HUES48 (cell line): ENCODE measurements around the gene CMTM7.

Experiments
- H3K27ac ChIP-seq: one replicate; pipeline ENCODE4 v1.7.0; 2013; ENCODE audit warnings: low read depth, low read length, inconsistent platforms
- H3K27me3 ChIP-seq: 2 replicates; pipeline ENCODE4 v1.6.1; 2013; ENCODE audit warnings: mild to moderate bottlenecking, low read length; ENCODE audit not compliant: control insufficient read depth, insufficient read depth
- H3K36me3 ChIP-seq: 2 replicates; pipeline ENCODE4 v1.6.1; 2013; ENCODE audit warnings: low read length; ENCODE audit not compliant: control insufficient read depth, insufficient read depth
- H3K4me1 ChIP-seq: 2 replicates; pipeline ENCODE4 v1.6.1; 2013; ENCODE audit warnings: mild to moderate bottlenecking, low read length; ENCODE audit not compliant: control insufficient read depth, insufficient read depth
- H3K4me3 ChIP-seq: 2 replicates; pipeline ENCODE4 v1.5.1; 2013; ENCODE audit warnings: mild to moderate bottlenecking, low read depth, low read length
- H3K9ac ChIP-seq: 2 replicates; pipeline ENCODE4 v1.6.1; 2013; ENCODE audit warnings: mild to moderate bottlenecking, low read depth, low read length, moderate library complexity
- H3K9me3 ChIP-seq: 2 replicates; pipeline ENCODE4 v1.6.1; 2013; ENCODE audit warnings: low read length; ENCODE audit not compliant: control insufficient read depth, insufficient read depth

The CMTM7 gene

GRCh38 chr3:32443478-32443877 lies 51.8 kb downstream of the CMTM7 start:
- Histone ChIP-seq H3K27me3 (no peaks in the 10 kb centered on the region), H3K36me3 (0 out of 2 replicates have a peak, but pooled peaks cover 5% of the 10 kb centered on the region), H3K27ac (no peak overlapping the region), H3K9ac (no peak overlapping the region), H3K4me3 (no peak overlapping the region), H3K9me3 (no peaks in the 10 kb centered on the region), H3K4me1 (peaks cover 13% of the 10 kb centered on the region)

DNA sequence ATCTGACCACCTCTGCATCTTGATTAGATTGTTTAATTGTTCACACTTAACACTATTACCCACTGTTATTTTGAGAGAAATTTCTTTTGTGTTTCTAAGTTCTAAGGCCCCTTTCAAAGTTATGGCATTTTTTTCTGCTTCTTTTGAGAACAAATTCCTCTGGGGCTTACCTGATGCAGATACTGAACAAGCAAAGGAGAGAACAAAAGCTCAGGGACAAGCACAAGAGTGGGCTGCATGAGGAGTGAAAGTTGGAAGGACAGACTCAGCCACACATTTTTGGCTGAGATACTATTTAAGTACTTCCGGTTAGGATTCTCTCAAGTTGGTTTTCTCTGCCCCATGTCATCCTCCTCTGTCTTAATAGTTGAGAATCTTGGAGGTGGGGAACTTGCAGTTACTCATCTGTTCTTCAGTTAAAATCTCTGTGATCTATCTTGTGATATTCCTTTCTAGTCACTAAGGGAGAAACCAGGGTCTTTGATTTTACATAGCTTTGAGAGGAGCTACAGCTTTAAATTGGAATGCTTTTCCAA lies 56.3 kb downstream of the CMTM7 start:
- Histone ChIP-seq H3K27me3 (no peaks in the 10 kb centered on the region), H3K27ac (peak overlapping the region; percentile 48), H3K9me3 (no peaks in the 10 kb centered on the region), H3K36me3 (peaks cover 5% of the 10 kb centered on the region), H3K4me3 (no peak overlapping the region), H3K9ac (no peak overlapping the region), H3K4me1 (peaks cover 18% of the 10 kb centered on the region)

DNA sequence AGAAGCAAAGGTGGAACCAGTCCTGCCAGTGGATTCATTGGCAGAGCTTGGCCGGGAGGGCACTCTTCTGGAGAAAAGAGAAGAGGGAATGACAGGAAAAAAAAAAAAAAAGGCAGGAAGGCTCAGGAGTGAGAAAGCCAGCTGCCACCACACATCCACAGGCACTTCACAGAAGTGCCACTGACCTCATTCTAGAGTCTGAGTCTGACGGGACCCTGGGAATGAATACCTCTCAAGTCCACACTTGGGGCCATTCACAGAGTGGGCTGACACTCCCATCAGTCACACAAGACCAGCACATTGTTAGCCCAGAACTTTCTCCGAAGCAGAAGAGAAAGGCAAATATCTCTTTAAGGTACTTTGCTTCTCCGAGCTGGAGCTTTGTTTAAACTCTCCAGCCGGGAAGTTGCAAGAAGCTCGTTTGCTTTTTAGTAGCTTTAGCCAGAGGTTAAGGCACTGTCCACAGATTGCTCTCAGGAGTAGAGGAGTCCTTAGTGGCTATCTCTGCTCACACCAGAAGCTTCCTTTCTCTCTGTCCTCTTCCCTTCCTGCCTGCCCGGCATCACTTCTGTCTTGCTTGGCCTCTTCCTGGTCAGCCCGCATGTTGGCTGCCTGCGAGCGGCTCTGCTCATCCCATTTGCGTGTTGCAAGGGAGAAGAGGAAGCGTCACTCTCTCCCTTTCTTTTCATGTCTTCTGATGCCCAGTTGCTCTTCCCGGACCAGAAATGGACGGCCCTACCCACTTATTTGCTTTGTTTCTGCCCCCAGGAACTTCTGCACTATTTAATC lies 57.2 kb downstream of the CMTM7 start:
- peaks cover 5% of the 10 kb centered on the region for H3K36me3 ChIP-seq
- H3K4me1 ChIP-seq = peaks cover 18% of the 10 kb centered on the region
- H3K27me3 ChIP-seq = no peaks in the 10 kb centered on the region
- H3K4me3 ChIP-seq = no peak overlapping the region
- H3K27ac ChIP-seq = no peak overlapping the region
- no peaks in the 10 kb centered on the region for H3K9me3 ChIP-seq
- no peak overlapping the region for H3K9ac ChIP-seq

DNA sequence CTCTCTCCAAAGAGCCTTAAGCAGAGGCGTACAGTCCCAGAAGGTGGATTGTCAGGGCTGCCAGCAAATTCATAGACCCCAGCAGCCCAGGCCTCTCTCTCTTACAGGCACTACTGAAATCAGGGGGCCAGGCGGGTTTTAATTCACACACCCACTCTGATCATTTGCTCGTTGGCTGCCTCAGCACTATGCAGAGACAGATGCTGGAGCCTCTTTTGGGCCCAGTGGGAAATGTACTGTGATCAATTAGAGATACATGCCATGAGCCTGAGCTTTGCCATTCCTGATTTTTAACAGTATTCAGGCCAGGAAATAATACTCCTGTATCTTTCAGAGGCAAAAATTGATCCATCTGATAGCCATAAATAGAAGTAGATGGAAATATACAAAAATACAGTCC lies 58.0 kb downstream of the CMTM7 start:
- Histone ChIP-seq H3K4me3 (no peak overlapping the region), H3K9ac (no peak overlapping the region), H3K27ac (no peak overlapping the region), H3K9me3 (no peaks in the 10 kb centered on the region), H3K27me3 (no peaks in the 10 kb centered on the region), H3K36me3 (peaks cover 5% of the 10 kb centered on the region), H3K4me1 (peaks cover 18% of the 10 kb centered on the region)

DNA sequence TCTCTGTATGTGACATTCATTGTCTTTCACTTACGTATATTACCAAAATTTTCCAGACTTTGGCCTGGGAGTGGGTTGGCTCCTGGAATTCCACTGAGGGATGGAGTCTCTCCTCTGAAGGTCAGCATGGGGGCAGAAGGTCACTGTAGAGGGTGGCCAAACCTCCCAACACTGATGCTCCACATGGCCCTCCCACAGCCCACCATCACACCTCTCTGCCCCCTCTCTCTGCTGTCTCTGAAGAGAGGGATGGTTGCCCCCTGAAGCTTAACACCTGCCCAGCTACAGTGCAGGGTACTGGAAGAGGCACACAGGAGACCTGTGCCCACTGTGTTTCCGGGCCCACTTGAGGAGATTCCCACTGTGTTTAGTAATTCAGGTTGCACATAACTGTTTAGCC lies 58.8 kb downstream of the CMTM7 start:
- no peak overlapping the region for H3K4me3 ChIP-seq
- H3K9me3 ChIP-seq = no peaks in the 10 kb centered on the region
- no peaks in the 10 kb centered on the region for H3K27me3 ChIP-seq
- peaks cover 23% of the 10 kb centered on the region for H3K4me1 ChIP-seq
- no peak overlapping the region for H3K27ac ChIP-seq
- peaks cover 5% of the 10 kb centered on the region for H3K36me3 ChIP-seq
- no peak overlapping the region for H3K9ac ChIP-seq

- no peaks in the 10 kb centered on the region for H3K9me3 ChIP-seq
- H3K27me3 ChIP-seq = no peaks in the 10 kb centered on the region
- H3K27ac ChIP-seq = no peak overlapping the region
- H3K36me3 ChIP-seq = peaks cover 5% of the 10 kb centered on the region
- H3K4me3 ChIP-seq = no peak overlapping the region
- peaks cover 26% of the 10 kb centered on the region for H3K4me1 ChIP-seq
- H3K9ac ChIP-seq = no peak overlapping the region
Observed at GRCh38 chr3:32450992-32451659, 59.5 kb downstream of the CMTM7 start.

DNA sequence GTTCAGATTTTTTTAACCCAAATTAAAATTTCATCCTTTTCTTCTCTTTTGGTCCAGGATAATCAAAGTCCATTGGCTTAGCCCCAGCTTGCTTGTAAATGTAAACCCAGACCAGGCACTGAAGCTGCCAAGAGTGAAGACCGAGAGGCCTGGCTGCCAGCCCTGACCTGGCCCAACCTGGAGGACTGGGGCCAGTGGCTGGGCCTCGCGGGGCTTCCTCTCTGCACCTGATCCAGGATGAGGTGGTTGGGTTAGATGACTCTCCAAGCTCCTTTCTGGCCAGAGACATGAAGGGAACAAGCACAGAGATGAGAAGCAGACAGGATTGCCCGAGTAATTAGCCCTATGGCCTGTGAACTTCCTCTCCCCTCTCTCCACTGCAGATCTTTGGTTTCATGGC lies 60.4 kb downstream of the CMTM7 start:
- H3K4me1 ChIP-seq = peaks cover 26% of the 10 kb centered on the region
- no peaks in the 10 kb centered on the region for H3K27me3 ChIP-seq
- no peak overlapping the region for H3K9ac ChIP-seq
- no peaks in the 10 kb centered on the region for H3K9me3 ChIP-seq
- H3K4me3 ChIP-seq = no peak overlapping the region
- H3K36me3 ChIP-seq = peaks cover 5% of the 10 kb centered on the region
- no peak overlapping the region for H3K27ac ChIP-seq

- no peaks in the 10 kb centered on the region for H3K9me3 ChIP-seq
- no peak overlapping the region for H3K27ac ChIP-seq
- H3K36me3 ChIP-seq = peaks cover 5% of the 10 kb centered on the region
Observed at GRCh38 chr3:32453346-32453745, 61.7 kb downstream of the CMTM7 start.

GRCh38 chr3:32454111-32454510 lies 62.5 kb downstream of the CMTM7 start:
- Histone ChIP-seq H3K9ac (no peak overlapping the region), H3K4me3 (no peak overlapping the region), H3K27ac (no peak overlapping the region), H3K36me3 (peaks cover 5% of the 10 kb centered on the region), H3K9me3 (no peaks in the 10 kb centered on the region), H3K4me1 (peaks cover 8% of the 10 kb centered on the region), H3K27me3 (no peaks in the 10 kb centered on the region)

More at GRCh38 chr3:32453346-32453745, 61.7 kb downstream of the CMTM7 start:
- Histone ChIP-seq H3K9ac (no peak overlapping the region), H3K4me1 (peaks cover 14% of the 10 kb centered on the region), H3K27me3 (no peaks in the 10 kb centered on the region), H3K4me3 (no peak overlapping the region)

- Histone ChIP-seq H3K27ac (no peak overlapping the region), H3K4me3 (no peak overlapping the region), H3K9ac (no peak overlapping the region), H3K4me1 (peaks cover 16% of the 10 kb centered on the region), H3K27me3 (no peaks in the 10 kb centered on the region), H3K9me3 (no peaks in the 10 kb centered on the region), H3K36me3 (peaks cover 5% of the 10 kb centered on the region)
Observed at GRCh38 chr3:32454731-32455608, 63.3 kb downstream of the CMTM7 start.
